ENCODE results near the gene CYB561.
A peak's percentile ranks its signal among the peaks of the same experiment; 100 is the strongest.

Gene CYB561

DNA sequence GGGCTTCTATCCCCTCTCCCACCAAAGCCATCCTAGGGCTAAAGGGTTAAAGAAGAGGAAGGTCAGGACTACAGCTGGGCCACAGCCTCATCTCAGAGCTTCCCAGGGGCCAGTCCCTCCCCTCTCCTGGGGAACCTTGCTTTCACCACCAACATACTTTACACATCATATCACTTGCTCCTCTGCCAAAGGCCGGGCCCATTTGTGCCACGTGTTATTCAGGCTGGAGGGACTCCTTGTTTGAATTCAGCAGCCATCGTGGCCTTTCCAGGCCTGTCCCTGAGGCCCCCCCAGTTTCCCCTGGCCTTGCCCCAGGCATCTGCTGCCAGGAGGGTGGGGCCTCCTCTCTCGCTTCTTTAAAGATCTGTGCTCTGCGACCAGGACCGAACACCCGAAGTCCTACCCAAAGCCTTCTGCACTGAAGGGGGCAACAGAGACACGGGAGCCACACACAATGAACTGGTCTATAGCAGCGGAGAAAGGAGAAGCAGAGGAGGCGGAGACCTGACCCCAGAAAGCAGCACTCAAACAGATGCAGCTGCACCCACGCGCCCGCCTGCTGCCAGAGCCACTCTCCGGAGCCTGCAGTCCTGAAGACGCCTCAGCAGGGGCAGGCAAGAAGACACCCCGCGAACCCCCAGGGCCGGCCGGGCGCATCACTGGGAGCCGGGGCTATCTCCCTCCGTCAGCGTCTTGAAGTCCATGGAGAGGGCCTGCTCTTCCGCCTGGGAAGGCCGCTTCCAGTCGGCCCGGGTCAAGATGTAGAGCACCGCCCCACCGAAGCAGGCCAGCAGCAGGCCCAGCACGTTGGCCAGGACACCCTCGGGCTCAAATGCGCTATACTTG, 12.1 kb downstream of the CYB561 start:
- no peak for DNase-seq (ENCODE audit: low read depth)

GRCh38 chr17:63431939-63432804, 13.9 kb downstream of the CYB561 start:
- DNase-seq (ENCODE audit: low read depth): no peak

GRCh38 chr17:63431618-63431938, 14.5 kb downstream of the CYB561 start:
- no peak for DNase-seq (ENCODE audit: low read depth)

- DNase-seq (ENCODE audit: low read depth): no peak
Observed at GRCh38 chr17:63430223-63430622, 15.9 kb downstream of the CYB561 start.

DNA sequence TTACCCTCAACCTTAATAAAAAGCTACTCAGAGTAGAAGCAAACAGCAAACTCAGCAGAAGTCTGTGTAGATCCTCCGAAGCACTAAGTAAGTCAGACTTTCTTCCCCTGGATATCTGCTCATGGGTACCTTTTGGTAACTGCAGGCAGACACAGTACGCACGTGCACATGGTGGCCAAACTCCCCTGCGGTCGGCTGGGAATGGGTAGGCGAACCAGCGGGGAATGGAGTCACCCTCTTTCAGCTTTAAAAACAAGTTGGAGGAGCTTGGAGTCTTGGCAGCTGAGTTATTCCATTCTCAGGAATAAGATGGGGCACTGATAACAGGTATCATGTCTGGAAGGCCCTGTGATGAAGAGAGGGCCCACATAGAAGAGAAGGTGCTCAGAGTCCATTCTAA, 16.3 kb downstream of the CYB561 start:
- no peak for DNase-seq (ENCODE audit: low read depth)

- no peak for DNase-seq (ENCODE audit: low read depth)
Observed at GRCh38 chr17:63426917-63427308, 19.2 kb downstream of the CYB561 start.

GRCh38 chr17:63426041-63426916, 19.8 kb downstream of the CYB561 start:
- no peak for DNase-seq (ENCODE audit: low read depth)

GRCh38 chr17:63425483-63425882, 20.6 kb downstream of the CYB561 start:
- peak; percentile 50 for DNase-seq (ENCODE audit: low read depth)

DNA sequence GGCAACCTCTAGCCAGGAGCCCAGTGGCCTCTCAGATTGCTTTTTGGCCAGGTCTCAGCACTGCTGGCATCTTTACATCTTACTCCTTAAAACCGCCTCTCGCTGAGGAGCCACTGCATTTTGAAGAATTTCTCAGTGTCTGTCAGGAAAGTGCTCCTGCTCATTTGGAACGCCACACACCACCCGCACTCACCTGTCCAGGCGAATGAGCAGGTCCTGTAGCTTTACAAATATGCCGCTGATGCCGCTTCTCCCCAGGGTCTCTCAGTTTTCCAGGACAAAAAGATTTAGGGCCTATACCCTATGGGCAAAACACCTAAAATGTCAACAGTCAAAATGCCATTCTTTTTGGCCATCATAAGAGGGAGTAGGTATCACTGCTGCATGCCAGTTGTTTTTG, 22.1 kb downstream of the CYB561 start:
- DNase-seq (ENCODE audit: low read depth): no peak

DNA sequence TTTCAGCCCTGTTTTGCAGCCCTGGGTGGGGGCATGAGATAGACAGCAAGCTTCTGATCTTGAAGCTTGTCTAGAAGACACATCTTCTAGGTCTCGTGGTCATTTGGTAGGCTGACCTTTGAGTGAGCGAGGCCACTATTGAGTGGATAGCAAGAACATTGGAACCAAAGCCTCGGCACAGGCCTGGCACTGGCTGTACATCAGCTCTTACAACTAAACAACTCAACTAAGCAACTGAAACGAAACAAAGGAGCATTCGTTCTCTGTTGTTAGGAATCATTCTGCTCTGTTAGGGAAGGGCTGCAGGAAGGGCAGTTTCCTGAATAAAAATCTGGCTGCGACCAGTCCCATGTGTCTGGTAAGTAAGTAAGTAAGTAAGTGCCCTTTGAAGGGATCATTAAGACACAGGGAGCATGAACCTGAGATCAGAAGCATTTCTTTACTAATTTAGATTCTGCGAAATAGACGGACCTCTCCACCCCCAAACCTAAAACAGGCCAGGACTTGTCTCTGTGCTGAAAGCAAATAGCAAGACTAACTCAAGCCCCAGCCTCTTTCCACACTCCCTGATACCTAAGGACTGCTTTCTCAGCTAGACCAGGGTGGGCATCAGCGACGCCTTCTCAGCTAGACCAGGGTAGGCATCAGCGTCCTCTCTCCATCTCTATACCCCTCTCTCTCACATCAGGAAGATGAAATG, 22.7 kb downstream of the CYB561 start:
- no peak for DNase-seq (ENCODE audit: low read depth)

DNA sequence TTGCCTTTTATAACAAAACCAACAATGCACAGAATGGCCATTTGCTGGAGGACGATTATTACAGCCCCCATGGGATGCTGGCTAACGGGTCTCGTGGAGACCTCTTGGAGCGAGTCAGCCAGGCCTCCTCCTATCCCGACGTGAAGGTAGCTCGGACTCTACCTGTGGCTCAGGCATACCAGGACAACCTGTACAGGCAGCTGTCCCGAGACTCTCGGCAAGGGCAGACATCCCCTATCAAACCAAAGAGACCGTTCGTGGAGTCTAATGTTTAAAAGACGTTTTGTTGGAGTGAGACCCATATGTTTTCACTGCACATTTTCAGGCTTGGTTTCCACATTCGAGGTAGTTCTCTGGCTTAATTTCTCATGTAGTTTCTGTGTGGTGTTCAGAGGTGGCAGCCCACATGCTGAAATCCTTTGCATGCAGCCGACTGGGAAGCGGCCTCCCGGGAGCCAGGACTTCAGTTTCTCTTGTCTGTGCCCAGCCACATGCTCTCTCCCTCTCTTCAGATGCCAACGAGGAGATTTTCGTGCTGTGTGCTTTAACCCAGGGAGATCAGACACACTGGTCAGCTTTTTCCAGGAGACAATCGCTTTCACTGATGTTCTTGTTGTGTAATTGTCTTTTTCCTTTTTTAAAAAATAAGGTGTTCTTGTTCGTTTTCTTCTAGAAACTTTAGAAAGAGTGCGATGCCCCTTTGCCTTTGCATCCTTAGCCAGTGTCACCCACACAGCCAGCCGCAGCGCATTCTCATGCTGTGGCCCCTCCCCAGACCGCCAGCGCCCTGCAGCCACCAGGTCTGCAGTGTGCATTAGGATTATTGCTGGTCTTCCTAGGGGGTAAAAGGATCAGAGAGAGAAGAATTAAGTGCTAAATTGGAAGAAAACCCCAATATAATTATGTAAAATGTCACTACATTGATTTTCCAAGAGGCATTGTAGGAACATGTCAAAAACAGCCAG, 24.1 kb downstream of the CYB561 start:
- DNase-seq (ENCODE audit: low read depth): no peak

DNA sequence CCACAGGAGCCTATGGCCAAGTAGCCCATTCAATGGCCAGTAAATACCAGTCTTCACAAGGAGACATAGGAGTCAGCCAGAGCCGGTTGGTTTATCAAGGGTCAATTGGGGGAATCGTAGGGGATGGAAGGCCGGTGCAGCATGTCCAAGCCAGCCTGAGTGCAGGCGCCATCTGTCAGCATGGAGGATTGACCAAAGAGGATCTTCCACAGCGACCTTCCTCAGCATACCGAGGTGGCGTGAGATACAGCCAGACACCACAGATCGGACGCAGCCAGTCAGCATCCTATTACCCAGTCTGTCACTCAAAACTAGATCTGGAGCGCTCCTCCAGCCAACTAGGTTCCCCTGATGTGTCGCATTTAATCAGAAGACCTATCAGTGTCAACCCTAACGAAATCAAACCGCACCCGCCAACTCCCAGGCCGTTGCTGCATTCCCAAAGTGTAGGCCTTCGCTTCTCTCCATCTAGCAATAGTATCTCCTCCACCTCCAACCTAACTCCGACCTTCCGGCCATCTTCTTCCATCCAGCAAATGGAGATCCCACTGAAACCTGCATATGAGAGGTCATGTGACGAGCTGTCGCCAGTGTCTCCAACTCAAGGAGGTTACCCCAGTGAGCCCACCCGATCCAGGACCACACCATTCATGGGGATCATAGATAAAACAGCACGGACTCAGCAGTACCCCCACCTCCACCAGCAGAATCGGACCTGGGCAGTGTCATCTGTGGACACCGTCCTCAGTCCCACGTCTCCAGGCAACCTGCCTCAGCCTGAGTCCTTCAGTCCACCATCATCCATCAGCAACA, 25.0 kb downstream of the CYB561 start:
- DNase-seq (ENCODE audit: low read depth): no peak

DNA sequence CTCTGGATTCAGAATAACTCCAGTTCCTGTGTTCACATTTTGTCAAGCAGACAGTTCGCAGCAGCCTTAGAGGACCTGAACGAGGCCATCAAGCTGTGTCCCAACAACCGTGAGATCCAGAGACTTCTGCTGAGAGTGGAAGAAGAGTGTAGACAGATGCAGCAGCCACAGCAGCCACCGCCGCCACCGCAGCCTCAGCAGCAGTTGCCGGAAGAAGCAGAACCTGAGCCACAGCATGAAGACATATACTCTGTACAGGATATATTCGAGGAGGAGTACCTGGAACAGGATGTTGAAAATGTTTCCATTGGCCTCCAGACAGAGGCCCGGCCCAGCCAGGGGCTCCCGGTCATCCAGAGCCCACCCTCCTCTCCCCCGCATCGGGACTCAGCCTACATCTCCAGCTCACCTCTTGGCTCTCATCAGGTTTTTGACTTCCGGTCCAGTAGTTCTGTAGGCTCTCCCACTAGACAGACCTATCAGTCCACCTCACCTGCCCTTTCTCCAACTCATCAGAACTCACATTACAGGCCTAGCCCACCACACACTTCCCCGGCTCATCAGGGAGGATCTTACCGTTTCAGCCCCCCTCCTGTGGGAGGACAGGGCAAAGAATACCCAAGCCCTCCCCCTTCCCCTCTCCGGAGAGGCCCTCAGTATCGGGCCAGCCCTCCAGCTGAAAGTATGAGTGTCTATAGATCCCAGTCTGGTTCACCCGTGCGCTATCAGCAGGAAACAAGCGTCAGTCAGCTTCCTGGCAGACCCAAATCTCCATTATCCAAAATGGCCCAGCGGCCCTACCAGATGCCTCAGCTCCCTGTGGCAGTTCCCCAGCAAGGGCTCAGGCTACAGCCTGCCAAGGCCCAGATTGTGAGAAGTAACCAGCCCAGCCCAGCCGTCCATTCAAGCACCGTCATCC, 25.9 kb downstream of the CYB561 start:
- DNase-seq (ENCODE audit: low read depth): no peak

DNA sequence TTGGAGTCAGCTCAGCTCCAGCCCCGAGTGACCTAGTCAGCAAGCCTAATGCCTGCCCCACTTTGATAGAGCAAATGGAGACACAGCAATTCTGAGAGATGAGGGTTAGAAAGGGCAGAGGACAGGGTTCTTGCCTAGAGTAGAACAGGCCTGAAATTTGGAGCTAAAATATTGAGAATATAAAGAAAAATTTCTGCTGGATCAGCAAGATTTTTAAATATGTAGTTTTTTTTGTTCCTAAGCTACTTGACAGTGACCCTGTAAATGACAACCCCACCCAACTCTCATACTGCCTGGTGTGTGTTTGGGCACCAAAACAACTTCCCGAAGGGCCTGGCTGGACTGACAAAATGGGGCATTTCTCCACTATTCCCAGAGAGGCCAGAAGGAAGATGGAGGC, 26.7 kb downstream of the CYB561 start:
- no peak for DNase-seq (ENCODE audit: low read depth)

DNA sequence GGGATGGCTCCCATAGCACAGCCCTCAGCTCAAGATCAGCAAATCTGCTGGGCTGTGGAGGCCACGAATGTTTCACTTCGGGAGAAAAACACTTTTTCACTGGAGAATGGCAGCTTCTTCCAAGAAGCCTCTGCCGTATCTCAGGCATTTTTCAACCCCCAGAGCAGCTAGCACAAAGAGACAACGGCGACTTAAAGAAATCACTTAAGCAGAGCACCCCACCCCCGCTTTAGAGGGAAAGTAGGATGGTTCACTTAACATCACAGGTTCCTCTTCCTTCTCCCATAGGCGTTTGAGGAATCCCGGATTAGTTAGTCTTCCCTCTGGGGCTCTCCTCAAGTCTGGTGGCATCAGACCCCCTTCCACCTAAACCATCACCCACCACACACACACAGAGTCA, 27.6 kb downstream of the CYB561 start:
- DNase-seq (ENCODE audit: low read depth): no peak

DNA sequence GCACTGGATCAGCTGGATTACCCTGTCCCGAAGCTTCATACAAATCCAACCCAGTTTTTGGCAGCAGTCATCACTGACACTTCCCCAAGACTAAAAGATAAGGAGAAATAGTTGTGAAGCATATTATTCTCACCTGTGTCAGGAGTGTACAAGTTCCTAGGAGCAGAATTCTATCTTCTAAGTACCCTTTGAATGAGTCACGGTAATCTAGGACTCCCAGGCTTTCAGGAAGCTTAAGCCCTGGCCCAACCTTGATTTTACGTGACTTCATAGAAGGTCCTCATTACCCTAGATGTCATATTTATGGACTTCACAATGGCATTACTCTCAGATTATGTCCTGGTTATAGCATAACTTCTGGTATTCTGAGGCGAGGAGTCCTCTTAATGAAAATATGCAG, 31.9 kb downstream of the CYB561 start:
- DNase-seq (ENCODE audit: low read depth): no peak

GRCh38 chr17:63413128-63413527, 33.0 kb downstream of the CYB561 start:
- no peak for DNase-seq (ENCODE audit: low read depth)

- DNase-seq (ENCODE audit: low read depth): no peak
Observed at GRCh38 chr17:63412234-63412633, 33.9 kb downstream of the CYB561 start.

Data from stimulated activated CD4-positive, alpha-beta T cell treated with anti-CD3 and anti-CD28 coated beads, Interleukin-2, amount 100 ng/mL, for 4 hours (primary cell).